SKM-1 (cell line): ENCODE data around the gene HTR2A.

Source experiments
- DNase-seq: peaks from one replicate; lab custom pipeline; 2025; ENCODE audit not compliant: unreplicated experiment; lab: John Stamatoyannopoulos, UW

HTR2A gene

GRCh38 chr13:46871557-46871956 is 25.3 kb downstream of the HTR2A start:
- DNase-seq, result no peak

DNA sequence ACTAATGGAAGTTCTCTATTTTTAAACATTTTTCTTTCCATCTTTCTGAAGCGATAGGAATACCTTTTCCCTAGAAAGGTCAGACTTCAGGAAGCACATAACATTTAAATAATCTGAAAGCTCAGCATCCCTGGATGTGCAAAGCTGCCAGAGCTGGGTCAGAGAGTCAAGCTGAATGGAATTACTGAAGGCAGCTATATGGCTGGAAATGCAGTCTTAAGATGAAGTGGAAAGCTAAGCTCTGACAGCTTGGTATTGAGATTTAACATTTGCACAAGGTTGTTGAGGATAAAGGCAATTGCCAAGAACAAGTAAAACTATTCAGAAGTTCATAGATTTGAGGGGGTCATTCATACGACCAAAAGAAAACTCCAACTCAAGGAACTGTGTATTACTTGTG is 28.8 kb downstream of the HTR2A start:
- DNase-seq, result no peak

- DNase-seq, result peak; percentile 42
These were observed 30.7 kb downstream of the HTR2A start for GRCh38 chr13:46866150-46866549.

DNA sequence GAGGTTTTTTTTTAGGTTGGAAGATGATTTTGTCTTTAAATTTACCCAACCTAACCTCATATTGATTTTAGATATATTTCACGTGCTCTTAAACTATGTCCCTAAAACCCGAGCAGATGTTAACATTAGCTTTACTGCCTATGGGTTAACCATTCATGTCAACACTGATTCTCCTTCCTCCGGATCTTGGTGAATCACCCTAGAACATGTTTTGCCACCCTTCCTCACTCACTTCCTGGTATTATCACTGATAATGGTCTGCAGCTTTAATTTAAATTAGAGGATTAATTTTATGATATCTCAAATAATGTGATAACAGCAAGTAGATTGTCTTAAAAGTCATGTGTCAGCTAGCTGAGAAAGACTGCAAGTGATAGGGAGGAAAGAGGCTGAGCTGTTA is 31.9 kb downstream of the HTR2A start:
- DNase-seq, result no peak

DNA sequence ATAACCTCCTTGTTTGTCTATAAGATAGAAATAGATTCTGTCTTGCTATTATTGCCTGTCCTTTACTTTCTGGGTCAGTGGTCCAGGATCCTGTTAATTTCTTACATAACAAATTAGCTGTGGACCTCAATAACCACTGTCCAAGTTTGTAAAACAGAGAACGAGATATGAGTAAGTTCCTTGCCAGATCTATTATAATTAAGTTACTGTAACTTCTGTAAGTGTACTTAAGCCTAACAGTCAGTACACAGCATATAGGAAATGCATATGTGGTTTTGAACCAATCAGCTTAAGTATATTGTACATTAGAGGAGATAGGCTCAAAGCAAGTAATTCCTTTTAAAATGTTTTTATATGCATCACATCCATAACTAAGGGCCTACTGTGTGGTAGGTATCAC is 34.9 kb downstream of the HTR2A start:
- no peak for DNase-seq

GRCh38 chr13:46860722-46861121 is 36.1 kb downstream of the HTR2A start:
- no peak for DNase-seq

- no peak for DNase-seq
These were observed 38.1 kb downstream of the HTR2A start for GRCh38 chr13:46858776-46859175.

- DNase-seq, result no peak
These were observed 38.7 kb downstream of the HTR2A start for GRCh38 chr13:46858163-46858562.

- DNase-seq, result no peak
These were observed 41.2 kb downstream of the HTR2A start for GRCh38 chr13:46855664-46856063.

GRCh38 chr13:46855166-46855565 is 41.7 kb downstream of the HTR2A start:
- DNase-seq, result no peak

GRCh38 chr13:46852168-46852567 is 44.7 kb downstream of the HTR2A start:
- DNase-seq, result no peak

DNA sequence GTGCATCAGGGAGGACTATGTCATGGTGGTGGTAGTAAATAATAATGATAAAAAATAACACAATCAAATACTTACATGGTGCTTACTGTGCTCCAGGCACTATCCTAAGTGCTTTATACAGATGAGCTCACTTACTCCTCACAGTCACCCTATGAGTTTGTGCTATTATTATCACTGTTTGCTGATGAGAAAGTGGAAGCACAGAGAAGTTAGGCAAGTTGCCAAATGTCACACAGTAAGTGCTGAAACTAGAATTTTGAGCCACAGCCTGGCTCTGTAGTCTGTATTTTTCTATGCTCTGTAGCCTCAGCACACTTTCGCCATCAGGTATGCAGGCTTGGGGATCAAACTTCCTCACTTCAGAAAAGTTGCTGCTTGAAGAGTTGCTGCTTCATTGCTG is 46.6 kb downstream of the HTR2A start:
- no peak for DNase-seq

DNA sequence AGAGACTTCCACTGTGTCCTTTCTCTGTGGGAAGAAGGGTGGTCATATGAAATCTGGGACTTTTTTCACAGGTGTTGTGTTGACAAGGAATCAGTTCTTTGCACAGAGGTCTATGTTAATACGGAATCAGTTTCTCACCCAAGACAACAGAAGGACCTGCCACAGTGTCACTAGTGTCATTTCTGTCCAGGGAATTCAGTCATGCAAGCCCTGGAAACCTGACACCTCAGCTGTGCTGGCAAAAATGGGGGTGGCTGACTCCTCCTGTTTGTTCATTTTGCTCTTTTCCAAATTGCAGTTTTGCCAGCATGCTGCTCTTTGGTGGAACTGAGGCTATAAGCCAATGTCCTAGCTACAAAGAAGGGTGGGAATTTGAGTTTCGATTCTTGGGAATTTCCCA is 50.1 kb downstream of the HTR2A start:
- no peak for DNase-seq

- DNase-seq, result no peak
These were observed 51.7 kb downstream of the HTR2A start for GRCh38 chr13:46845146-46845545.

DNA sequence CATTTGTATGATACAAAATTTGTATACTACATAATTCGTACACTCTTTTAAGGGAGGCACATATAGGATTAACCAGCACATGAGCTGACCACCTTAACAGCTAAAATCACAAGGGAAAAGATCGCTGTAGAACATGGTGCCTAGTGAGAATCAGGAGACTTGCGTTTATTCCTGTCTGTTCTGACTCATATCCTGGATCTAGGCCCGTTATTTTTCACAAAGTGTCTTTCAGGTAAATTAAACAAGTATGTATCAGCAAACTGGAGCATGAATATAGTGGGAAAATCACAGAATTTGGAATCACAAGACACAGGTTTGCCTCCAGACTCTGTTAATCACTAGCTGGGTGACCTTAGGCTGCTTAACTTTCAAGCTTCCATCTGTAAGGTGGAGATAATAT is 52.4 kb downstream of the HTR2A start:
- DNase-seq, result no peak

DNA sequence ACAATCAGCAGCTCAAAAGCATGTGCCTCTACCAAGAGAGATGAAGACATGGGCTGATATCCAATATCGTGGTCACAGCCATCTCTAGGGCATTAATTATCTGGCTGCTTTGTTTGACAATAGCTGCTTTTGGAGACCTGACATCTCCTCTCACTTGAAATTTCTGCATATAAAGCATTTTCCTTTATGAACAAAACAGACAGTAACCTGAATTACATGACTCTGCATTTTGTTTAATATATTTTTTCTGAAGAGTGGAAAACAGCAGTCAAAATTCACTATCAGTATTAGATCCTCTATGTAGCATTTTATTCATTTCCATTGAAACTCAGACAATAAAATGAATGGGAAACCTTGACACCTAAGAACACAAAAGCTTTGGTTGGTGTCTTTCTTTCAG is 57.5 kb downstream of the HTR2A start:
- DNase-seq, result no peak

DNA sequence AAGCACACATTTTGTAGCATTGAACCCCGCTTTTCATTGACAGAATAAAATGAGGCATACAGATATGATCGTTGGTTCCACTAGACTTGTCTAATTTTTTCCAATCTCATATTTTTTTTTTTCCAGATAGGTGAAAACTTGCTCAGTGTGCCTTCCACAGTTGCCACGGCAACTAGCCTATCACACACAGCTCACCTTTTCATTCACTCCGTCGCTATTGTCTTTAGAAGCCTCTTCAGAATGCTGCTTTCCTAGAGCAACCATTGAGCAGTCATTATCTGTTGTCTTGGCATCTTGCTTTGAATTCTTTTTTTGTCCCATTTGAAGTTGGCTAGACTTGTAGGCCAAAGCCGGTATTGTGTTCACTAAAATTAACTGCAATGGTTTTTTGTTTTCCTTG is 62.2 kb downstream of the HTR2A start:
- no peak for DNase-seq

- DNase-seq, result peak; percentile 24
These were observed 65.2 kb downstream of the HTR2A start for GRCh38 chr13:46831588-46832194.

GRCh38 chr13:46830405-46831005 is 66.3 kb downstream of the HTR2A start:
- DNase-seq, result no peak

DNA sequence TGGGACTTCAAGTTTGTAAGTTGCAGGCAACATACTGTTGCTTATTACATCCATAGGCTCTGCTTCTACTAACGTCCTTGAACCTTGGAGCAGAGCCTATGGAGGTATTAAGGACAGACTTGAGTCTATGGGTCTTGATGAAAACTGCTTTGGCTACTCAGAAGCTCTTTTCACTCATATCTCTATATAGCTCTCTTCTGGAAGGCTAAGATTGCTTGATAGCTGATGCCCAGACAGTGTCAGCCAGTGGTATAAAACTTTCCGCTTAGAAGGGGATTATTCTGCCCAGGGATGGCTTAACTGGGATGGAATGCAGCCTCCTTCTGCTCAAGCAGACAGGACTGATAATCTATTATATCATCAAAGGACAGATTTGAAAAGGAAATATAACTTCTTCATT is 74.3 kb downstream of the HTR2A start:
- no peak for DNase-seq

GRCh38 chr13:46817838-46818476 is 78.9 kb downstream of the HTR2A start:
- DNase-seq, result no peak

DNA sequence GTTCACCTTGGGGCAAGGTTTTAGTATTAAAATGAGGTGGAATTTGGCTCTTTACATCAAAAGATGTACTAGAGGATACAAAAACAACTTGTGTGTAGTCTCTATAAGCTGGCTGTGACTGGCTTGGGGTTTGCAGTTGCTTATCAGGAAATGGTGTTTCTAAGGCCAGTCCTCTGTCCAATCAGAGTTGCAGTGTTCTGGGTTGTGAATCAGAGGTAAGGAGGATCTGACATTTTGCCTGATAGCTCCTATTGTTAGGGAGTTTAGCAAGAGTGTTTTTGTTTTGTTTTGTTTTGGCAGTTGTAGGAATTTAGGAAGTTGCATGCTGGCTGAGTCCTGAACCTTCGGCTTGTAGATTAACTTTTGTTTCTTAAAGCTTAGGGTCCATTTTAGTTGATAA is 79.8 kb downstream of the HTR2A start:
- no peak for DNase-seq

DNA sequence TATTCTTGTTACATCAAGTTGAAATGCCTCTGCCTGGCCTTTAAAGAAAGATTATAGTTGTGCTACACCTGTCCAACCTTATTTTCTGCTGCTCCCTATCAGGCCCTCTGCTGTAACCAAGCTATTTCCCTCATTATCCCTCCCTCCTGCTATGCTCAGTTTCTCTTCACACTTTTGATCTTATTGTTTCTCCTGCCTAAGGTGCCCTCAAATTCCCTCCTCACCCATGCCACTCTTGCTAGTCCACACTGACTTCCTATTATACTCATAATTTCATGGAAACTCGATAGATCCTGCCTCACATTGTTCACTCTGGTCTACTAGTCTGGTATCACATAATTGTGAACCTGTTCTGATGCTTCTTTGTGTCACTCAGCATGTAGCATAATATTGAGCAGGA is 80.5 kb downstream of the HTR2A start:
- DNase-seq, result no peak
